Left lung (tissue), 10 donors: ENCODE measurements around the gene TRRAP. TPM values are rescaled to one million over a fixed set of nuclear protein-coding genes. Genes with fewer than 3 reads are reported as not detected.

Experiments
- ATAC-seq: fragments of 200-7000 bp; cut with Tn5 transposase; one replicate; pipeline ENCODE4 v1.9.1; 2020; ENCODE audit warnings: moderate library complexity
- DNase-seq, 4 donors: peaks; one replicate each; pipeline ENCODE4 v3.0.0-alpha.2; 2013 to 2020
- H3K27ac ChIP-seq, 2 donors: fragments of 200-600 bp; sonication (generic) in 1 of 2; one replicate each; pipeline versions ENCODE4 v1.5.0 to v1.8.0; 2020 to 2021
- H3K27me3 ChIP-seq, 2 donors: fragments of 200-600 bp; sonication (generic) in 1 of 2; one replicate each; pipeline versions ENCODE4 v1.5.0 to v1.8.0; 2020 to 2021
- H3K36me3 ChIP-seq, 2 donors: fragments of 200-600 bp; sonication (generic) in 1 of 2; one replicate each; pipeline versions ENCODE4 v1.5.0 to v1.8.0; 2020 to 2021
- H3K4me1 ChIP-seq, 2 donors: fragments of 200-600 bp; one replicate each; pipeline ENCODE4 v1.8.0; 2021
- H3K4me3 ChIP-seq, 2 donors: fragments of 200-600 bp; sonication (generic) in 1 of 2; one replicate each; pipeline versions ENCODE4 v1.5.0 to v1.8.0; 2020 to 2021; ENCODE audit warnings: mild to moderate bottlenecking in 1 of 2
- H3K9me3 ChIP-seq, 2 donors: fragments of 200-600 bp; sonication (generic) in 1 of 2; one replicate each; pipeline versions ENCODE4 v1.5.0 to v1.8.0; 2020 to 2021
- CTCF ChIP-seq, 2 donors: fragments of 200-600 bp; sonication (generic) in 1 of 2; IDR thresholded peaks; one replicate each; pipeline versions ENCODE4 v1.5.0 to v1.8.0; 2021; ENCODE audit warnings: antibody characterized with exemption in 2 of 2
- intact Hi-C, 2 donors: fragments of 100-400 bp; cut with DNase I; formaldehyde crosslinking; loops; one replicate each; pipeline versions ENCODE4 v1.11.2 to v1.14.2; 2022
- polyA plus RNA-seq, 6 donors: library from polyadenylated mRNA; unstranded; fragments of 120-200 nt; gene quantifications; one replicate each; pipeline ENCODE4 v1.2.1, GENCODE V29; 2013; ENCODE audit not compliant: insufficient read length in 6 of 6
- total RNA-seq, 2 donors: library from RNA; stranded (reverse); fragmentation: NEBNext Ultra II Directional; extraction: Animal tissue kit (Norgen Biotek cat#: 25700); gene quantifications; one replicate each; pipeline ENCODE4 v1.2.1, GENCODE V29; 2021
- donor health status: DM: no; HTN: yes; CAD: no.
- donor health status: DM: no; HTN: no; CAD: no.

Gene TRRAP
- total and polyA plus RNA-seq, 8 donors = 32.5 to 40.5 (median 38.2) TPM

- TF ChIP-seq CTCF (IDR thresholded peaks at IDR 0.05) = no peak
- H3K9me3 ChIP-seq = no peaks in the 10 kb centered on the region
- H3K4me1 ChIP-seq = no peaks in the 10 kb centered on the region
- no peak overlapping the region for H3K27ac ChIP-seq
- intact Hi-C loops = no loop called here
- no peak overlapping the region for H3K4me3 ChIP-seq
- no peaks in the 10 kb centered on the region for H3K27me3 ChIP-seq
- DNase-seq (no peak), ATAC-seq (no peak)
- peaks cover 4 to 100% of the 10 kb centered on the region in 2 donors for H3K36me3 ChIP-seq
Observed at GRCh38 chr7:98899816-98900215, 21.5 kb downstream of the TRRAP start.

GRCh38 chr7:98900815-98901214 is 22.5 kb downstream of the TRRAP start:
- no peaks in the 10 kb centered on the region for H3K27me3 ChIP-seq
- H3K9me3 ChIP-seq = no peaks in the 10 kb centered on the region
- ATAC-seq (no peak), DNase-seq (no peak)
- no peak for TF ChIP-seq CTCF (IDR thresholded peaks at IDR 0.05)
- H3K36me3 ChIP-seq = peaks cover 4 to 100% of the 10 kb centered on the region in 2 donors
- no peak overlapping the region for H3K4me3 ChIP-seq
- intact Hi-C loops = no loop called here
- no peaks in the 10 kb centered on the region for H3K4me1 ChIP-seq
- H3K27ac ChIP-seq = no peak overlapping the region

- no peaks in the 10 kb centered on the region for H3K9me3 ChIP-seq
- ATAC-seq = peak; percentile 18
- intact Hi-C loops = no loop called here
Observed at GRCh38 chr7:98902523-98902922, 24.2 kb downstream of the TRRAP start.

GRCh38 chr7:98903246-98903645 is 24.9 kb downstream of the TRRAP start:
- intact Hi-C loops = no loop called here
- ATAC-seq = no peak
- H3K4me3 ChIP-seq = no peak overlapping the region
- no peaks in the 10 kb centered on the region for H3K9me3 ChIP-seq
- no peak for DNase-seq
- TF ChIP-seq CTCF (IDR thresholded peaks at IDR 0.05) = no peak
- peaks cover 3 to 100% of the 10 kb centered on the region in 2 donors for H3K36me3 ChIP-seq
- no peaks in the 10 kb centered on the region for H3K4me1 ChIP-seq
- H3K27me3 ChIP-seq = no peaks in the 10 kb centered on the region
- no peak overlapping the region for H3K27ac ChIP-seq

More at GRCh38 chr7:98902523-98902922, 24.2 kb downstream of the TRRAP start:
- H3K4me1 ChIP-seq = no peaks in the 10 kb centered on the region
- TF ChIP-seq CTCF (IDR thresholded peaks at IDR 0.05) = no peak
- H3K4me3 ChIP-seq = no peak overlapping the region
- no peak for DNase-seq
- H3K27ac ChIP-seq = no peak overlapping the region
- no peaks in the 10 kb centered on the region for H3K27me3 ChIP-seq
- peaks cover 4 to 100% of the 10 kb centered on the region in 2 donors for H3K36me3 ChIP-seq

GRCh38 chr7:98907570-98907969 is 29.2 kb downstream of the TRRAP start:
- TF ChIP-seq CTCF (IDR thresholded peaks at IDR 0.05) = no peak
- DNase-seq = no peak
- Histone ChIP-seq H3K4me1 (no peaks in the 10 kb centered on the region), H3K36me3 (peaks cover 0 to 99% of the 10 kb centered on the region in 2 donors), H3K27me3 (no peaks in the 10 kb centered on the region), H3K27ac (no peak overlapping the region), H3K4me3 (no peak overlapping the region), H3K9me3 (no peaks in the 10 kb centered on the region)
- ATAC-seq = no peak
- intact Hi-C loops = no loop called here
